Measurements from ENCODE around the gene CYP4V2.

The CYP4V2 gene

DNA sequence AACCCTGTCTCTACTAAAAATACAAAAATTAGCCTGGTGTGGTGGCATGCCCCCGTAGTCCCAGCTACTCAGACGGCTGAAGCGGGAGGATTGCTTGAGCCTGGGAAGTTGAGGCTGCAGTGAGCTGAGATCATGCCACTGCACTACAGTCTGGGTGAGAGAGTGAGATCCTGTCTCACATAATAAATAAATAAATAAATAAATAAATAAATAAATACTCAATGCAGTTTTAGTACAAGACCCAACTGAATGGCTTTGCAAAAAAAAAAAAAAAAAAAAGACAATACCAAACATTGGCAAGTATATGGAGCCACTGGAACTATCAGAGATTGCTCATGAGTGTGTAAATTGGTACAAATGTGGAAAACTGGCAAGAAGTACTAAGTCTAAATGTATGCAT, 3.3 kb upstream of the CYP4V2 start:
- no peak for DNase-seq (ENCODE audit: low read depth in 1 of 2, low spot score in 1 of 2)

- no peak for DNase-seq (ENCODE audit: low read depth in 1 of 2, low spot score in 1 of 2)
Measured at GRCh38 chr4:186189656-186190055, 1.7 kb upstream of the CYP4V2 start.

DNA sequence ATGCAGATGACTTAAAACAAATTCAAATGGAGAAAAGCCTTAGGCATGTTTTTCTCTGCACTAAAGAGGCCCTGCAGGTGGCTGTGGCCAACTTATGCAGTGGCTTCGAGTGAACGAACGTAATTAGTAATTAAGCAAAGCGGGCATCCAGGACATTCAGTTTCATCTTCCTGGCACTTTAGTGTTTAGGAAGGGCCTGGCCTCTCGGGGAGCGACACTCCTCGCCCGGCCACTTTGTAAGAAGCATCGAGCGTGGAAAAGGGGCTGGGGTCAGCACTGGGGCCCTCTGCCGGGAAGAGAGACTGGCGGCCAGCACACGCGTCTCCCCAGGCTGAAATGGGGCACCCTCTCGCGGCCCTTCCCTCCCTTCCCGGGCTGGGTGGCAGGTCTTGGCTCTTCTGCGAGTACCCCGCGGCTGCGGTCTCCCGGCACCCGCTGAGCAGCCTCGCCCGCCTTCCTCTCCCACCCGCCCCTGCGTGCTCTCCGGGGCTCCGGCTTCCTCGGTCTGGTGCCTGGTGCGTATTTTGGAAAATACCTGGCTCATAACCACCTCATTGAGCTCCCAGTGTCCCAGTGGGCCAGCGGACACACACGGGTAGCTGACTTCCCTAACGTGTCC, 677 bp upstream of the CYP4V2 start:
- DNase-seq (ENCODE audit: low read depth in 1 of 2, low spot score in 1 of 2) = peak in 1 of 2 donors; percentile 35

DNA sequence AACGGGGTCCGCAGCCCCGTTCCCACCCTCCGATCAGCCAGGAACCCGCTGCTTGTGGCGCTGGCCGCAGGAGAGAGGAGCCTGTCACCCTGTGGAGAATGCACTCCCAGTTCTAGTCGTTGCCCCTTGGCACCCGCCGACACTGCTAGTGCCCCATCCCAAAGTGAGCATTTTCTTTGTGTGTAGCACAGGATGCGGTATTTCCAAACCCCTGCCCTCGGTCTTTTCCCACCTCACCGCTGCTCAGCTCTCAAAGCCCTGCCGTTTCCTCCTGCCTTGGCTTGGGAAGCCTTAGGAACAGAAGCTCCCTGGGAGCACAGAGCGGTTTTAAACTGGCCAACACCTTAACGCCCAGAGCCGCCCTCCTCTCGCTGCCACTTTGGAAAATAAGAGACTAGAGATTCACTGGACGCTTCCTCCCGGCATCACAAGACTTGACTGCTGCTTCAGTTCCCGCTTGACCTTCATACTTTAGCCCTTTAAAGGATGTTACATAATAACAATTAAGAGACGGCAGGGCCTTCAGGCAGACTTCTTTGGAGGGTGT, 772 bp downstream of the CYP4V2 start:
- peak; percentile 15 to 24 for DNase-seq (ENCODE audit: low read depth in 1 of 2, low spot score in 1 of 2)

GRCh38 chr4:186193851-186194250, 2.5 kb downstream of the CYP4V2 start:
- no peak for DNase-seq (ENCODE audit: low read depth in 1 of 2, low spot score in 1 of 2)

DNA sequence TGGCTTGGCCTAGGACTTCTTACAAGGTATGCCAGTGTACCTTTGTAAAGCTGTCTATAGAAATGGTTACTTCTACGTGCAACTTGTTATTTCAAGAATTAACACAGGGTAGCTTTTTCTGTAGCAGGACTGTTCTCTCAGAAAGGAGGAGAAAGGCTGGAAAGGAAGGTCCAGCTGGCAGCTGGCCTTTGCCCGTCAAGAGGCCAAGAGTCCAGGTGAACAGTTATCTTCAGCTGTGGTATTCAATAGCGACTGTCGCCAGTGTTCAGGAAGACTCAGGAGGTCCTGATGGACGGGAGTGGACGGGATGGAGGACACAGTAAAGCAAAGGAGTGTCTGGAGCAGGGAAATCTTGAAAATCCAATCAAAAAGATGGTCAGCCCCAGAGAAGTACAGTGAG, 4.7 kb downstream of the CYP4V2 start:
- DNase-seq (ENCODE audit: low read depth in 1 of 2, low spot score in 1 of 2) = no peak

DNA sequence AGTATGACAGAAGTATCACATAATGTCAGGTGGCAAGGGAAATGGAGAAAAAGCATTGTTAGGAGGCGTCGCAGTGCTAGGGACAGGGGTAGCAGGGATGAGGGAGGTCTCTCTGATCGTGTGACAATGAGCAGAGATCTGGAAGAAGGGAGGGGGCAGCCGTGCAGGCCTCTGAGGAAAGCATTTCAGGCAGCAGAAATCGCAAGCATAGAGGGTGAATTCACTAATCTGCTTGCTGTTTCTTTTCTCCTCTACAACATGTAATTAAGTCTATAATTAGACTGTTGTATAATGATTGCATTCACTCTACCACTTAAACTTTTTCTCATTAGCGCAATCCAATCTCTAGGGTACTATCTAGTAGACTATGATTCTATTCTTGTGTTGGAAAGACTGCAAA, 9.1 kb downstream of the CYP4V2 start:
- DNase-seq (ENCODE audit: low read depth in 1 of 2, low spot score in 1 of 2) = no peak

DNA sequence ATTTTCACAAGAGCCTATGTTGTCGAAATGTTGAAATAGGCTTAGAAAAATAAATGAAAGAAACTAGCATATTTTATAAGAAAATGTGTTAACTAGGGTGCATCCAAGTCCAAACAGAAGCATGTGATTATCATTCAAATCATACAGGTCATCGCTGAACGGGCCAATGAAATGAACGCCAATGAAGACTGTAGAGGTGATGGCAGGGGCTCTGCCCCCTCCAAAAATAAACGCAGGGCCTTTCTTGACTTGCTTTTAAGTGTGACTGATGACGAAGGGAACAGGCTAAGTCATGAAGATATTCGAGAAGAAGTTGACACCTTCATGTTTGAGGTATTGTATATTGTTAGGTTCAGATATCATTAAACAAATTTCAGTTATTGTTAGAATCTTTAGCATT, 9.6 kb downstream of the CYP4V2 start:
- DNase-seq (ENCODE audit: low read depth in 1 of 2, low spot score in 1 of 2) = no peak

- peak; percentile 11 to 48 for DNase-seq (ENCODE audit: low read depth in 1 of 2, low spot score in 1 of 2)
Measured at GRCh38 chr4:186201535-186202230, 10.3 kb downstream of the CYP4V2 start.

GRCh38 chr4:186202490-186203140, 11.2 kb downstream of the CYP4V2 start:
- no peak for DNase-seq (ENCODE audit: low read depth in 1 of 2, low spot score in 1 of 2)

GRCh38 chr4:186203406-186203805, 12.0 kb downstream of the CYP4V2 start:
- DNase-seq (ENCODE audit: low read depth in 1 of 2, low spot score in 1 of 2) = no peak

DNA sequence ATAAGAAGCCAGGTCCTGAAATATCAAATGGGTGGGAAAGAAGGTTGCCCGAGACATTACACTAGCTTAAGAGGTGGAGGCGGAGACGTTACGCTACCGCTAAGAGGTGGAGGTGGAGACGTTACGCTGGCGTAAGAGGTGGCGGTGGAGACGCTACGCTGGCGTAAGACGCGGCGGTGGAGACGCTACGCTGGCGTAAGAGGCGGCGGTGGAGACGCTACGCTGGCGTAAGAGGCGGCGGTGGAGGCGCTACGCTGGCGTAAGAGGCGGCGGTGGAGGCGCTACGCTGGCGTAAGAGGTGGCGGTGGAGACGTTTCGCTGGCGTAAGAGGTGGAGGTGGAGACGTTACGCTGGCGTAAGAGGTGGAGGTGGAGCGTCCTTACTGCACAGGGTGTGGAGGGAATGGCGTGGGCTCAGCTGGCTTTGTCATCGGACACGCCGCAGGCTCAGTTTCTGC, 12.8 kb downstream of the CYP4V2 start:
- DNase-seq (ENCODE audit: low read depth in 1 of 2, low spot score in 1 of 2) = peak in 1 of 2 donors; percentile 66

DNA sequence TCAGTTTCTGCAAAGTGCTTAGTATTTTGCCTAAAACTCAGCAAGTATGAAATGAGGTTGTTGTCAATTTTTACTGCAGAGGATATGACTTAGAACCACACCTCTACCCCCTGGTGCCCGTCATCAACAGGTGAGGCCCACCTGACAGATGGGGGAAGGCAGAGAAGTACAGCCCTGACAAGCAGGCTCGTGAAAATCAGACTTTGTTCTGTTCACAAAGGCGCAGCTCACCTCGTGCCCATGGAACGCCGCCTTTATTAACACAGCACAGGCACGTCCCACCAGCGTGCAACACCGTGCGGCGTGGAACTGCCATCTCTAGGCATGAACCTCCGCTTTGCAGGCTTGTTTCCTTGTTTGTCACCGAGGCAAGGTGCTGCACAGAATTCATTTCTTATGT, 13.3 kb downstream of the CYP4V2 start:
- no peak for DNase-seq (ENCODE audit: low read depth in 1 of 2, low spot score in 1 of 2)

GRCh38 chr4:186205156-186205555, 13.8 kb downstream of the CYP4V2 start:
- DNase-seq (ENCODE audit: low read depth in 1 of 2, low spot score in 1 of 2) = no peak

DNA sequence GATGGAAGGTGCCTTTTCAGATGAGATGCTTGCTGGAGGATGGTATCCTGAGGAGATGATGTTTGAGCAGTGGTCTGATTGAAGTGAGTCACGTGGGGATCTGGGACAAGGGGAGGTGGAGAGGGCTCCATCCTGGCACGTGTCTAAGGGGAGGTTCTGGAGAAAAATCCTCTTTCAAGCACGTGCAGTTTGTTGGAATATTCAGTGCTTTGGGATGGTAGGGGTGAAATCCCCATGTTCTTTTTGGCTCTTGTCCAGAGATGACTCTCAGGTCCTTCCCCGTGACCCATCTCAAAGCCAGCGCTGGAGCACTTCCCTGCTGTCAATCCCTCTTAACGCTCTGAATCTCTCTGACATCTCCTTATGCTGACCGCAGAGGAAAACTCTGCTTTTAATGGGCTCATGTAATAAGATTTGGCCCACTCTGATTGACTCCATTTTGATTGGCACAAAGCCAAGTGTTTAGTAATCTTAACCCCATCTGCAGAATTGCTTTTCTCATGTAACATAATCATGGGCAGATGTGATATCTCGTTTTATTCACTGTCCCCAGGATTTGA, 25.2 kb downstream of the CYP4V2 start:
- no peak for DNase-seq (ENCODE audit: low read depth in 1 of 2, low spot score in 1 of 2)

DNA sequence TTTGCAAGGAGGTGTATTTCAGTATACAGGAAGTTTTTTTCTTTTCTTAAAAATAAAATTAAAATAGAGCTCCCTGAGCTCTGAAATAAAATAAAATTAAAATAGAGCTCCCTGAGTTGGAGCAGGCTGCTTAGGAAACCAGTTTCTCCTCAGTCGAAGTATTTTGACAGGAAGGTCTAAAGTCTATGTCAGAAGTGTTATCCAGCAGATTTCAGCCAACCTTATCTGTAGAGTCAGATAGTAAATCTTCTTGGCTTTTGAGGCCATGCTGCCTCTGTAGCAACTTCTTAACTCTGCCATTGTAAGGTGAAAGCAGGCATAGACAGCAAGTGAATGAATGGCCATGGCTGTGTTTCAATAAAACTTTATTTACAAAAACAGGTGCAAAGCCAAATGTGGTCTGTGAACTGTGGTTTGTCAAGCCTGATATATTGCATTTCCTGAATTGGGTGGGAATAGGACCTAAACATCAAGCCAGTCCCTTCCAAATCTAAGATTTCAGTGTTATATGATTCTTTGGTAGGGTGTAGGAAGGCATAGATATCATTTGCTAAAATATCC, 26.4 kb downstream of the CYP4V2 start:
- no peak for DNase-seq (ENCODE audit: low read depth in 1 of 2, low spot score in 1 of 2)

GRCh38 chr4:186221624-186222023, 30.3 kb downstream of the CYP4V2 start:
- DNase-seq (ENCODE audit: low read depth in 1 of 2, low spot score in 1 of 2) = no peak

- DNase-seq (ENCODE audit: low read depth in 1 of 2, low spot score in 1 of 2) = no peak
Measured at GRCh38 chr4:186225848-186226247, 34.5 kb downstream of the CYP4V2 start.

GRCh38 chr4:186226521-186227189, 35.3 kb downstream of the CYP4V2 start:
- DNase-seq (ENCODE audit: low read depth in 1 of 2, low spot score in 1 of 2) = no peak

- no peak for DNase-seq (ENCODE audit: low read depth in 1 of 2, low spot score in 1 of 2)
Measured at GRCh38 chr4:186227221-186227620, 35.9 kb downstream of the CYP4V2 start, which contains the start of gene KLKB1. Gene KLKB1, plus strand, starts transcription at chr4:186227507. Its CDS starts 689 bp downstream, at chr4:186228196.

All from activated CD4-positive, alpha-beta T cell treated with anti-CD3 and anti-CD28 coated beads, Interleukin-2, amount 50 U/mL, for 24 hours (primary cell).